HepG2 (cell line): Measurements from ENCODE around the gene COL18A1. TPM values are rescaled to one million over a fixed set of nuclear protein-coding genes. Genes with fewer than 3 reads are reported as not detected.
A peak's percentile ranks its signal among the peaks of the same experiment; 100 is the strongest.

Experiments used
- GATAD2A ChIP-seq: IDR thresholded peaks from 2 replicates; pipeline ENCODE4 v1.6.1; 2016
- HNRNPL ChIP-seq: fragments of 200-400 bp; formaldehyde crosslinking; IDR thresholded peaks from 2 replicates; pipeline ENCODE4 v1.6.1; 2017; ENCODE audit warnings: mild to moderate bottlenecking, low read depth, low read length
- HOXA5 ChIP-seq: sonication (generic); formaldehyde crosslinking; IDR thresholded peaks from 2 replicates; pipeline ENCODE4 v1.4.0; 2020; ENCODE audit warnings: missing genetic modification reagents
- PHF21A ChIP-seq: sonication (generic); formaldehyde crosslinking; IDR thresholded peaks from 2 replicates; pipeline ENCODE4 v1.5.0; 2020; ENCODE audit warnings: mild to moderate bottlenecking, missing genetic modification reagents
- RAD51 ChIP-seq: fragments of 450-650 bp; IDR thresholded peaks from 2 replicates; pipeline ENCODE4 v1.6.1; 2016; ENCODE audit warnings: borderline replicate concordance
- RBFOX2 ChIP-seq: fragments of 200-400 bp; formaldehyde crosslinking; IDR thresholded peaks from 2 replicates; pipeline ENCODE4 v1.6.1; 2017; ENCODE audit warnings: low read depth, mild to moderate bottlenecking, low read length
- ZMAT3 ChIP-seq: sonication (generic); formaldehyde crosslinking; conservative IDR thresholded peaks from 2 replicates; pipeline ENCODE4 v1.7.0; 2021; ENCODE audit warnings: missing genetic modification reagents
- ZNF331 ChIP-seq: sonication (generic); formaldehyde crosslinking; IDR thresholded peaks from 2 replicates; pipeline ENCODE4 v1.4.0; 2020; ENCODE audit warnings: missing genetic modification reagents
- ZNF333 ChIP-seq: sonication (generic); formaldehyde crosslinking; IDR thresholded peaks from 2 replicates; pipeline ENCODE4 v1.4.0; 2020; ENCODE audit warnings: mild to moderate bottlenecking, missing genetic modification reagents, borderline replicate concordance
- ZNF598 ChIP-seq: sonication (generic); formaldehyde crosslinking; IDR thresholded peaks from 2 replicates; pipeline ENCODE4 v1.5.1; 2020; ENCODE audit warnings: mild to moderate bottlenecking, missing genetic modification reagents, borderline replicate concordance
- ZNF766 ChIP-seq: sonication (generic); formaldehyde crosslinking; IDR thresholded peaks from 2 replicates; pipeline ENCODE4 v1.5.0; 2020; ENCODE audit warnings: missing genetic modification reagents, borderline replicate concordance
- ZNF782 ChIP-seq: sonication (generic); formaldehyde crosslinking; IDR thresholded peaks from 2 replicates; pipeline ENCODE4 v1.4.0; 2020; ENCODE audit warnings: missing genetic modification reagents, mild to moderate bottlenecking, borderline replicate concordance
- ZNF839 ChIP-seq: sonication (generic); formaldehyde crosslinking; IDR thresholded peaks from 2 replicates; pipeline ENCODE4 v1.4.0; 2020; ENCODE audit warnings: missing genetic modification reagents, mild to moderate bottlenecking, borderline replicate concordance
- polyA plus RNA-seq, 8 experiments: library from polyadenylated mRNA; depleted of rRNA in 3 of 8; stranded (reverse) in 7 of 8; unstranded in 1 of 8; fragments of >200 nt; fragmentation: Illumina TruSeq in 4 of 8; extraction: Trizol in 4 of 8; gene quantifications; 2 replicates each; pipeline versions ENCODE4 v1.2.1 to v1.2.3, GENCODE V29; 2011 to 2016; ENCODE audit warnings: low read depth in 4 of 8, missing spikeins in 1 of 8, mixed read lengths in 1 of 8; ENCODE audit not compliant: insufficient read depth in 1 of 8
- total RNA-seq, 5 experiments: library from RNA; depleted of rRNA; stranded (reverse); fragments of >200 nt; fragmentation: Illumina TruSeq; extraction: Trizol; gene quantifications; 2 replicates each; pipeline ENCODE4 v1.2.3, GENCODE V29; 2016; ENCODE audit warnings: low read depth in 1 of 5
- TF ChIP-seq, protein P1 (sequence below): sonication (generic); formaldehyde crosslinking; IDR thresholded peaks from 2 replicates; pipeline ENCODE4 v1.4.0; 2020; ENCODE audit warnings: mild to moderate bottlenecking, missing genetic modification reagents
- TF ChIP-seq, protein P2 (sequence below): IDR thresholded peaks from 2 replicates; pipeline ENCODE4 v1.6.1; 2012; ENCODE audit warnings: inconsistent platforms
- TF ChIP-seq, protein P3 (sequence below): sonication (generic); formaldehyde crosslinking; IDR thresholded peaks from 2 replicates; pipeline ENCODE4 v1.4.0; 2020; ENCODE audit warnings: missing genetic modification reagents
- TF ChIP-seq, protein P4 (sequence below), 2 experiments: sonication (generic) in 1 of 2; formaldehyde crosslinking in 1 of 2; IDR thresholded peaks; 2 replicates each; pipeline versions ENCODE4 v1.4.0 to v1.6.1; 2018 to 2020; ENCODE audit warnings: missing genetic modification reagents in 2 of 2, borderline replicate concordance in 1 of 2, low read depth in 1 of 2, mild to moderate bottlenecking in 1 of 2, missing biosample characterization in 1 of 2

Gene COL18A1
- total and polyA plus RNA-seq, 2 of the 13 experiments (the other 11 are each of a cell fraction or from before 2014, with no cell fraction given): 79.0 to 102 TPM

DNA sequence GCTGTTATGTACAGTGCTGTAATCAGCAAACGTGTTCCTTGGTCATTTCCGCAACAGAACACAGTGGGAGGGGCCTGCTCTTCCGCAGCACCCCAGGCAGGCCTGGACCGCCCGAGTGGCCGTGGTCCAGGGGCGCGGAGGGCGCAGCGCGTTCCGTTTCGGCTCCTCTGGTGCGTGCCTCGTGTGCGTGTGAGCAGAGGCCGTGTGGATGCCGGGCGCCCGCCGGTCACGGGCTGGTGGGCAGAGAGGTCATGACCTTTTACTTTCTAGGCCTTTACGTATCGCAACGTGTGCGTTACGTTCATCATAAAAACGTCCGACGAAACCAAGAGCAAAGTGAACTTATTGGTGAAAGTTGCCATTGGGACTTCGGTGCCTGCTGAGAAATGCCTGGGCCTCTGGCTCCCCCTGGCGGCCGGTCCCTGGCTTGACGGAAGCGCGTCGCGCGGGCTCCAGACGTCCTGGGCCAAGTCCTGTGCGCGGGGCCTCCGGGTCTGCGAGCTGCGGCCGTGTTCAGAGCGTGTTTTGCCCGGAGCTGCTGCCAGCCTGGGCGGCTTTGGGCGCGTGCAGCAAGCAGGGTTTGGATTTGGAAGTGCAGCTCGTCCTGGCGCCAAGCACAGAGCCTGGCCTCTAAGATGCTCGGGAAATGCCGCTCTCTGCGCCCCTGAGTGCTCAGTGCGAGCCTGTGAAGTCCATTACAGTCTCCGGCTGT is 34.4 kb downstream of the COL18A1 start (continued):
- TF ChIP-seq, protein P1, sequence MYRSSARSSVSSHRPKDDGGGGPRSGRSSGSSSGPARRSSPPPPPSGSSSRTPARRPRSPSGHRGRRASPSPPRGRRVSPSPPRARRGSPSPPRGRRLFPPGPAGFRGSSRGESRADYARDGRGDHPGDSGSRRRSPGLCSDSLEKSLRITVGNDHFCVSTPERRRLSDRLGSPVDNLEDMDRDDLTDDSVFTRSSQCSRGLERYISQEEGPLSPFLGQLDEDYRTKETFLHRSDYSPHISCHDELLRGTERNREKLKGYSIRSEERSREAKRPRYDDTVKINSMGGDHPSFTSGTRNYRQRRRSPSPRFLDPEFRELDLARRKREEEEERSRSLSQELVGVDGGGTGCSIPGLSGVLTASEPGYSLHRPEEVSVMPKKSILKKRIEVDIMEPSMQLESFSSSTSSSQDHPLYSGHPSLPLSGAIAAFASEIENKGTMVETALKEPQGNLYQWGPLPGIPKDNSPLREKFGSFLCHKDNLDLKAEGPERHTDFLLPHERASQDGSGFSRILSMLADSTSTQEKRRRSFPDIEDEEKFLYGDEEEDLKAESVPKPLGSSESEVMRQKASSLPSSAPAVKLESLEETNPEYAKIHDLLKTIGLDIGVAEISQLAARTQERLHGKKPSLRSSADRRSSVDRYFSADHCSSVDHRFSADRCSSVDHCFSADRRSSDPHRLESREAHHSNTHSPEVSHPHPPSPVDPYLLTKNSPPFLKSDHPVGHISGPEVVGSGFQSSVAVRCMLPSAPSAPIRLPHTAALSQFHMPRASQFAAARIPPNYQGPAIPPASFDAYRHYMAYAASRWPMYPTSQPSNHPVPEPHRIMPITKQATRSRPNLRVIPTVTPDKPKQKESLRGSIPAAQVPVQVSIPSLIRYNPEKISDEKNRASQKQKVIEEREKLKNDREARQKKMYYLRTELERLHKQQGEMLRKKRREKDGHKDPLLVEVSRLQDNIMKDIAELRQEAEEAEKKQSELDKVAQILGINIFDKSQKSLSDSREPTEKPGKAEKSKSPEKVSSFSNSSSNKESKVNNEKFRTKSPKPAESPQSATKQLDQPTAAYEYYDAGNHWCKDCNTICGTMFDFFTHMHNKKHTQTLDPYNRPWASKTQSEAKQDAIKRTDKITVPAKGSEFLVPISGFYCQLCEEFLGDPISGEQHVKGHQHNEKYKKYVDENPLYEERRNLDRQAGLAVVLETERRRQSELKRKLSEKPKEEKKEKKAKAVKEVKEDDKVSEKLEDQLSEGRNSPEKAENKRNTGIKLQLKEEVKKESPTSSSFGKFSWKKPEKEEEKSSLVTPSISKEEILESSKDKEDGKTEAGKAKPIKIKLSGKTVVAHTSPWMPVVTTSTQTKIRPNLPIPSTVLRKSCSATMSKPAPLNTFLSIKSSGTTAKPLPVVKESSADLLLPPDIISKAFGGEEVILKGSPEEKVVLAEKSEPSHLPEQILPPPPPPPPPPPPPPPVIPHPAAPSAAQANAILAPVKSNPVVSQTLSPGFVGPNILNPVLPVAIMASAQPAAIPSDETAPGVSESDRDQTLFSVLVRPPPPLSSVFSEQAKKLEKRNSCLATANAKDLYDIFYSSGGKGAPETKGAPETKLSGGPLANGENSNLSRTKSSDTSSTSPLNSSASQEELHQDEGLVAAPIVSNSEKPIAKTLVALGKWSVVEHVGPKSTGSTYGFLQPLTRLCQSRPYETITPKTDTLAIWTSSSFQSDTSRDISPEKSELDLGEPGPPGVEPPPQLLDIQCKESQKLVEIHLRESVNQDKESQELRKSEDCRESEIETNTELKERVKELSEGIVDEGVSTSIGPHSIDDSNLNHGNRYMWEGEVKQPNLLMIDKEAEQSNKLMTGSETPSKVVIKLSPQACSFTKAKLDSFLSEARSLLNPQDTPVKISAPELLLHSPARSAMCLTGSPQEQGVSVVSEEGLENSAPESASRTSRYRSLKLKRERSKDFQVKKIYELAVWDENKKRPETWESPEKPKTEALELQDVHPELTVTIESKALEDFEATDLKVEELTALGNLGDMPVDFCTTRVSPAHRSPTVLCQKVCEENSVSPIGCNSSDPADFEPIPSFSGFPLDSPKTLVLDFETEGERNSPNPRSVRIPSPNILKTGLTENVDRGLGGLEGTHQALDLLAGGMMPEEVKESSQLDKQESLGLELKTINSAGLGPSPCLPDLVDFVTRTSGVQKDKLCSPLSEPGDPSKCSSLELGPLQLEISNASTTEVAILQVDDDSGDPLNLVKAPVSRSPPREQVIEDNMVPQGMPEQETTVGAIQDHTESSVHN (CRISPR knock-in tag): no peak
- TF ChIP-seq RAD51 (no peak), ZMAT3 (CRISPR knock-in tag) (no peak), HNRNPL (no peak), PHF21A (CRISPR knock-in tag) (peak; percentile 42; the same call in 1 of the 2 replicates), RBFOX2 (0 out of 2 replicates have a peak, but pooled peaks have one; percentile 31), HOXA5 (CRISPR knock-in tag) (peak; percentile 30; the same call in 1 of the 2 replicates), ZNF598 (peak; percentile 39; the same call in 1 of the 2 replicates), GATAD2A (peak; percentile 57), ZNF766 (CRISPR knock-in tag) (no peak), ZNF839 (CRISPR knock-in tag) (no peak), ZNF782 (CRISPR knock-in tag) (0 out of 2 replicates have a peak, but pooled peaks have one; percentile 53), ZNF331 (peak; percentile 39; the same call in 1 of the 2 replicates), ZNF333 (CRISPR knock-in tag) (no peak)
- TF ChIP-seq, protein P2, sequence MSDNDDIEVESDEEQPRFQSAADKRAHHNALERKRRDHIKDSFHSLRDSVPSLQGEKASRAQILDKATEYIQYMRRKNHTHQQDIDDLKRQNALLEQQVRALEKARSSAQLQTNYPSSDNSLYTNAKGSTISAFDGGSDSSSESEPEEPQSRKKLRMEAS: peak; percentile 33; the same call in 1 of the 2 replicates
- TF ChIP-seq, protein P3, sequence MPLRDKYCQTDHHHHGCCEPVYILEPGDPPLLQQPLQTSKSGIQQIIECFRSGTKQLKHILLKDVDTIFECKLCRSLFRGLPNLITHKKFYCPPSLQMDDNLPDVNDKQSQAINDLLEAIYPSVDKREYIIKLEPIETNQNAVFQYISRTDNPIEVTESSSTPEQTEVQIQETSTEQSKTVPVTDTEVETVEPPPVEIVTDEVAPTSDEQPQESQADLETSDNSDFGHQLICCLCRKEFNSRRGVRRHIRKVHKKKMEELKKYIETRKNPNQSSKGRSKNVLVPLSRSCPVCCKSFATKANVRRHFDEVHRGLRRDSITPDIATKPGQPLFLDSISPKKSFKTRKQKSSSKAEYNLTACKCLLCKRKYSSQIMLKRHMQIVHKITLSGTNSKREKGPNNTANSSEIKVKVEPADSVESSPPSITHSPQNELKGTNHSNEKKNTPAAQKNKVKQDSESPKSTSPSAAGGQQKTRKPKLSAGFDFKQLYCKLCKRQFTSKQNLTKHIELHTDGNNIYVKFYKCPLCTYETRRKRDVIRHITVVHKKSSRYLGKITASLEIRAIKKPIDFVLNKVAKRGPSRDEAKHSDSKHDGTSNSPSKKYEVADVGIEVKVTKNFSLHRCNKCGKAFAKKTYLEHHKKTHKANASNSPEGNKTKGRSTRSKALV (CRISPR knock-in tag): 0 out of 2 replicates have a peak, but pooled peaks have one; percentile 49
- TF ChIP-seq, protein P4, sequence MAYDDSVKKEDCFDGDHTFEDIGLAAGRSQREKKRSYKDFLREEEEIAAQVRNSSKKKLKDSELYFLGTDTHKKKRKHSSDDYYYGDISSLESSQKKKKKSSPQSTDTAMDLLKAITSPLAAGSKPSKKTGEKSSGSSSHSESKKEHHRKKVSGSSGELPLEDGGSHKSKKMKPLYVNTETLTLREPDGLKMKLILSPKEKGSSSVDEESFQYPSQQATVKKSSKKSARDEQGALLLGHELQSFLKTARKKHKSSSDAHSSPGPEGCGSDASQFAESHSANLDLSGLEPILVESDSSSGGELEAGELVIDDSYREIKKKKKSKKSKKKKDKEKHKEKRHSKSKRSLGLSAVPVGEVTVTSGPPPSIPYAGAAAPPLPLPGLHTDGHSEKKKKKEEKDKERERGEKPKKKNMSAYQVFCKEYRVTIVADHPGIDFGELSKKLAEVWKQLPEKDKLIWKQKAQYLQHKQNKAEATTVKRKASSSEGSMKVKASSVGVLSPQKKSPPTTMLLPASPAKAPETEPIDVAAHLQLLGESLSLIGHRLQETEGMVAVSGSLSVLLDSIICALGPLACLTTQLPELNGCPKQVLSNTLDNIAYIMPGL (CRISPR knock-in tag; IDR thresholded peaks at IDR 0.05; ENCODE audit: borderline replicate concordance in 1 of 2, low read depth in 1 of 2): peak; percentile 46 to 75; a peak in 1 of 4 replicates
